Body of pancreas (tissue), 4 donors: Measurements from ENCODE around the gene CHSY3.

Experiments used
- CTCF ChIP-seq, 7 experiments: fragments of 450-650 bp in 4 of 7; fragments of 200-600 bp in 3 of 7; sonication (generic) in 3 of 7; IDR thresholded peaks; one replicate each; pipeline ENCODE4 v1.5.1; 2016 to 2019; ENCODE audit warnings: antibody characterized with exemption in 7 of 7
- POLR2A ChIP-seq, 3 donors: fragments of 450-650 bp; IDR thresholded peaks; one replicate each; pipeline ENCODE4 v1.6.1; 2016; ENCODE audit warnings: antibody characterized with exemption in 3 of 3, mild to moderate bottlenecking in 2 of 3

GRCh38 chr5:129904102-129904666 is at the start of gene CHSY3:
- TF ChIP-seq POLR2A (IDR thresholded peaks at IDR 0.05) (peak in 2 of 3 donors; percentile 15 to 22), CTCF (IDR thresholded peaks at IDR 0.05) (peak in 4 of 7 experiments; percentile 11 to 47 (median 18))
